ENCODE measurements around the gene EVI5.

GRCh38 chr1:92739669-92740524 lies 45.0 kb downstream of the EVI5 start:
- TF ChIP-seq EZH2 (IDR thresholded peaks at IDR 0.05; ENCODE audit: insufficient read depth, poor library complexity, severe bottlenecking) (no peak), EZH2phosphoT487 (IDR thresholded peaks at IDR 0.05; ENCODE audit: insufficient read depth, low read depth) (no peak)

All from GM23248 (cell line).